Spleen (tissue), 7 donors: Measurements from ENCODE around the gene KIAA1217.

Experiments used
- POLR2A ChIP-seq, 3 donors: fragments of 450-650 bp; IDR thresholded peaks; one replicate each; pipeline ENCODE4 v1.5.1; 2017; ENCODE audit warnings: antibody characterized with exemption in 3 of 3, mild to moderate bottlenecking in 1 of 3
- TF ChIP-seq, protein P1 (sequence below), 11 experiments: fragments of 200-600 bp in 7 of 11; fragments of 450-650 bp in 4 of 11; sonication (generic) in 4 of 11; IDR thresholded peaks in 8 of 11; conservative IDR thresholded peaks in 3 of 11; 1 replicate in 7 of 11; 2 replicates in 4 of 11; pipeline versions ENCODE4 v1.4.0 to v1.8.0; 2016 to 2021; ENCODE audit warnings: antibody characterized with exemption in 11 of 11, inconsistent platforms in 4 of 11, mild to moderate bottlenecking in 1 of 11
- donor health status: DM: no; HTN: no; CAD: no; lungs with moderate emphysema.
- donor health status: DM: no; HTN: no; CAD: no.
- donor health status: DM: no; HTN: no; CAD: no.

- TF ChIP-seq, protein P1, sequence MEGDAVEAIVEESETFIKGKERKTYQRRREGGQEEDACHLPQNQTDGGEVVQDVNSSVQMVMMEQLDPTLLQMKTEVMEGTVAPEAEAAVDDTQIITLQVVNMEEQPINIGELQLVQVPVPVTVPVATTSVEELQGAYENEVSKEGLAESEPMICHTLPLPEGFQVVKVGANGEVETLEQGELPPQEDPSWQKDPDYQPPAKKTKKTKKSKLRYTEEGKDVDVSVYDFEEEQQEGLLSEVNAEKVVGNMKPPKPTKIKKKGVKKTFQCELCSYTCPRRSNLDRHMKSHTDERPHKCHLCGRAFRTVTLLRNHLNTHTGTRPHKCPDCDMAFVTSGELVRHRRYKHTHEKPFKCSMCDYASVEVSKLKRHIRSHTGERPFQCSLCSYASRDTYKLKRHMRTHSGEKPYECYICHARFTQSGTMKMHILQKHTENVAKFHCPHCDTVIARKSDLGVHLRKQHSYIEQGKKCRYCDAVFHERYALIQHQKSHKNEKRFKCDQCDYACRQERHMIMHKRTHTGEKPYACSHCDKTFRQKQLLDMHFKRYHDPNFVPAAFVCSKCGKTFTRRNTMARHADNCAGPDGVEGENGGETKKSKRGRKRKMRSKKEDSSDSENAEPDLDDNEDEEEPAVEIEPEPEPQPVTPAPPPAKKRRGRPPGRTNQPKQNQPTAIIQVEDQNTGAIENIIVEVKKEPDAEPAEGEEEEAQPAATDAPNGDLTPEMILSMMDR (IDR thresholded peaks at IDR 0.05 in 8 of 11, conservative IDR thresholded peaks at IDR 0.05 in 3 of 11), result no peak
- no peak for TF ChIP-seq POLR2A (IDR thresholded peaks at IDR 0.05)
These were observed 231.0 kb downstream of the KIAA1217 start for GRCh38 chr10:24439935-24440334.
